HFF-Myc (cell line): ENCODE measurements around the gene BAAT.

Experiments used
- DNase-seq: peaks from one replicate; pipeline ENCODE4 v3.0.0-alpha.2; 2011; ENCODE audit warnings: low read depth; ENCODE audit errors: extremely low read depth
- H3K4me3 ChIP-seq: replicated peaks from 2 replicates; pipeline ENCODE4 v1.5.1; 2011; ENCODE audit warnings: low read depth, mild to moderate bottlenecking, control low read depth, low read length
- CTCF ChIP-seq: IDR thresholded peaks from 2 replicates; pipeline ENCODE4 v1.5.1; 2012; ENCODE audit warnings: mild to moderate bottlenecking, low read depth, low read length, control low read depth; ENCODE audit errors: missing control alignments

The BAAT gene

GRCh38 chr9:101312661-101313060 lies 72.1 kb downstream of the BAAT start:
- no peak for DNase-seq
- no peak for TF ChIP-seq CTCF
- H3K4me3 ChIP-seq: no peak overlapping the region

- peak; percentile 83 for DNase-seq
- peak; percentile 47 for TF ChIP-seq CTCF
- H3K4me3 ChIP-seq: no peak overlapping the region
Measured at GRCh38 chr9:101311758-101312420, 72.9 kb downstream of the BAAT start.

GRCh38 chr9:101311191-101311590 lies 73.6 kb downstream of the BAAT start:
- no peak for DNase-seq

More at GRCh38 chr9:101311191-101311590, 73.6 kb downstream of the BAAT start:
- TF ChIP-seq CTCF: no peak
- H3K4me3 ChIP-seq: no peak overlapping the region
